ENCODE results near the gene UBXN2A.

Gene UBXN2A

DNA sequence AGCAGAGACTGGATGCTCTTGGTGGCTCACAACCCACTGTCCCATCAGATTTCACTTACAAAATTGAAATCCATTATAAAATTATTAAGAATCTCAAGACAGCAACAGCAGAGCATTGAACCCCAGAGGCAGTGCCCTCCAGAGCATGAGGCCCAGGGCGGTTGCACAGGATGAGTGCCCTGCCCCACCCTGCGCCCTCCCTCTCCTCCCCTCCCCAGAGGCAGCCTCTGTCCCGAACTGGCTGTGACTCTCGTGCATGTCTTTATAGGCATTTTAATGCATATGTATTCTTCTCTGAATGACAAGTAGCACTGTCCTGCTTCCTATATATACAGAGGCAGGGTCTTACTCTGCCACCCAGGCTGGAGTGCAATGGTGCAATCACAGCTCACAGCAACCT, 80.0 kb downstream of the UBXN2A start:
- POLR2A ChIA-PET: no interaction called here
- H3K36me3 ChIP-seq (ENCODE audit: control insufficient read depth in 2 of 2, insufficient read depth in 1 of 2, low read length in 2 of 2): peaks cover 0 to 24% of the 10 kb centered on the region in 2 experiments; a peak in 1 of 3 replicates
- CTCF ChIA-PET: interaction anchor here (0.6 kb wide), 1 partner anchor 10 kb away, joined by 5 read pairs; no protein-coding TSS in a partner anchor
- H3K4me3 ChIP-seq (ENCODE audit: low read depth, low read length): no peak overlapping the region
- H3K27ac ChIP-seq (ENCODE audit: extremely low read depth, low read depth, low read length): no peak overlapping the region
- no peak for TF ChIP-seq ZNF24 (tag by site-specific recombination; IDR thresholded peaks at IDR 0.05)
- TF ChIP-seq, protein P1, sequence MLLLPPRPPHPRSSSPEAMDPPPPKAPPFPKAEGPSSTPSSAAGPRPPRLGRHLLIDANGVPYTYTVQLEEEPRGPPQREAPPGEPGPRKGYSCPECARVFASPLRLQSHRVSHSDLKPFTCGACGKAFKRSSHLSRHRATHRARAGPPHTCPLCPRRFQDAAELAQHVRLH (tag by site-specific recombination; IDR thresholded peaks at IDR 0.05): no peak
- no peak for TF ChIP-seq MZF1 (tag by site-specific recombination; IDR thresholded peaks at IDR 0.05; ENCODE audit: borderline replicate concordance)
- TF ChIP-seq GFI1B (tag by site-specific recombination; IDR thresholded peaks at IDR 0.05): no peak
- TF ChIP-seq KLF8 (tag by site-specific recombination; IDR thresholded peaks at IDR 0.05): no peak
- TF ChIP-seq ZNF558 (tag by site-specific recombination; IDR thresholded peaks at IDR 0.05): no peak
- no peak for TF ChIP-seq ZNF16 (tag by site-specific recombination; IDR thresholded peaks at IDR 0.05; ENCODE audit: low read depth)
- TF ChIP-seq ZNF132 (tag by site-specific recombination; IDR thresholded peaks at IDR 0.05; ENCODE audit: borderline replicate concordance): no peak
- no peak for TF ChIP-seq ZNF529 (tag by site-specific recombination; IDR thresholded peaks at IDR 0.05; ENCODE audit: insufficient replicate concordance)
- no peak for TF ChIP-seq KLF17 (tag by site-specific recombination; IDR thresholded peaks at IDR 0.05)
- TF ChIP-seq ZBTB48 (tag by site-specific recombination; IDR thresholded peaks at IDR 0.05): no peak
- TF ChIP-seq, protein P2, sequence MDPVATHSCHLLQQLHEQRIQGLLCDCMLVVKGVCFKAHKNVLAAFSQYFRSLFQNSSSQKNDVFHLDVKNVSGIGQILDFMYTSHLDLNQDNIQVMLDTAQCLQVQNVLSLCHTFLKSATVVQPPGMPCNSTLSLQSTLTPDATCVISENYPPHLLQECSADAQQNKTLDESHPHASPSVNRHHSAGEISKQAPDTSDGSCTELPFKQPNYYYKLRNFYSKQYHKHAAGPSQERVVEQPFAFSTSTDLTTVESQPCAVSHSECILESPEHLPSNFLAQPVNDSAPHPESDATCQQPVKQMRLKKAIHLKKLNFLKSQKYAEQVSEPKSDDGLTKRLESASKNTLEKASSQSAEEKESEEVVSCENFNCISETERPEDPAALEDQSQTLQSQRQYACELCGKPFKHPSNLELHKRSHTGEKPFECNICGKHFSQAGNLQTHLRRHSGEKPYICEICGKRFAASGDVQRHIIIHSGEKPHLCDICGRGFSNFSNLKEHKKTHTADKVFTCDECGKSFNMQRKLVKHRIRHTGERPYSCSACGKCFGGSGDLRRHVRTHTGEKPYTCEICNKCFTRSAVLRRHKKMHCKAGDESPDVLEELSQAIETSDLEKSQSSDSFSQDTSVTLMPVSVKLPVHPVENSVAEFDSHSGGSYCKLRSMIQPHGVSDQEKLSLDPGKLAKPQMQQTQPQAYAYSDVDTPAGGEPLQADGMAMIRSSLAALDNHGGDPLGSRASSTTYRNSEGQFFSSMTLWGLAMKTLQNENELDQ (tag by site-specific recombination; IDR thresholded peaks at IDR 0.05; ENCODE audit: low read depth): no peak
- TF ChIP-seq ZNF600 (tag by site-specific recombination; IDR thresholded peaks at IDR 0.05): no peak
- no peak for TF ChIP-seq SP2 (tag by site-specific recombination; IDR thresholded peaks at IDR 0.05)
- H3K4me1 ChIP-seq (ENCODE audit: control insufficient read depth, insufficient read depth, low read length): no peaks in the 10 kb centered on the region
- no peaks in the 10 kb centered on the region for H3K9me3 ChIP-seq (ENCODE audit: control insufficient read depth, insufficient read depth, low read depth, low read length)

DNA sequence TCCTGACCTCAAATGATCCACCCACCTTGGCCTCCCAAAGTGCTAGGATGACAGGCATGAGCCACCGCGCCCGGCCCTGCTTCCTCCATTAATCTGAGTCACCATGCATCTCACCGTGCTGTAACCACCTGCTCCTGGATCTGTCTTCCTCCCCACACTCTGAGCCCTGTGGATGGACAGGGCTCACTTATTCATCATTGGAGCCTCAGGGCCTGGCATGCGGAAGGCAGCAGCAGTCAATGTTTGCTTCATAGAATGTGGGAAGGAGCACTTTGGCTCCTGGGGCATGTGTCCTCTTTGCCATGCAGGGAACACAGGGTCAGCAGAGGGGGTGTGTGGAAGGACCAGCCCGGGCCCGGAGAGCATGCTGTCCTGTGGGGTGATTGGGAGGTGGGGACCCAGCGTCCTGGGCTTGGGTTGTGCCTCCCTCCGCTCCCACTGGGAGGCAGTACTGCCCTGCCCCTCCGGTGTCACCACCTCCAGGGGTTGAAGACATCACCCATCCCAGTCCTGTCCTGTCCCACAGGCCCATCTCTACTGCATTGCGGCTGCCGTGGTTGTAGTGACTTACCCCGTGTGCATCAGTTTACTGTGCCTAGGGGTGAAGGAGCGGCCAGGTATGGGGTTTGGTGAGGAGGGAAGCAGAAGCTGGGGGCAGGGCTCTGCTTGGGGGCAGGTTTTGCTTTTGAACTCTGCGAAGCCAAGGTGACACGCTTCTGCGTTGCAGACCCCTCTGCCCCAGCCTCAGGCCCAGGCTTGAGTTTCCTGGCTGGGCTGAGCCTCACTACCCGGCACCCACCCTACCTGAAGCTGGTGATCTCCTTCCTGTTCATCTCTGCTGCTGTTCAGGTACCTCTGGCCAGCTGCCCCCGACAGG, 81.1 kb downstream of the UBXN2A start:
- H3K36me3 ChIP-seq (ENCODE audit: control insufficient read depth in 2 of 2, insufficient read depth in 1 of 2, low read length in 2 of 2): peaks cover 0 to 28% of the 10 kb centered on the region in 2 experiments; a peak in 2 of 3 replicates
- no peak overlapping the region for H3K4me3 ChIP-seq (ENCODE audit: low read depth, low read length)
- ChIA-PET POLR2A (interaction anchor here (0.5 to 1.6 kb wide), 2 partner anchors 26 to 355 kb away, joined by 5 to 7 read pairs; partner anchors contain the start of gene WDCP), CTCF (interaction anchor here (0.6 to 1.2 kb wide), 7 partner anchors 9 to 86 kb away, joined by 3 to 5 read pairs (median 3); partner anchors contain the start of genes SF3B6 and TP53I3)
- no peaks in the 10 kb centered on the region for H3K4me1 ChIP-seq (ENCODE audit: control insufficient read depth, insufficient read depth, low read length)
- no peaks in the 10 kb centered on the region for H3K9me3 ChIP-seq (ENCODE audit: control insufficient read depth, insufficient read depth, low read depth, low read length)
- TF ChIP-seq ZBTB17 (tag by site-specific recombination; IDR thresholded peaks at IDR 0.05): peak; percentile 41; the same call in 1 of the 2 replicates
- 0 out of 2 replicates have a peak, but pooled peaks have one; percentile 10 for TF ChIP-seq ZNF654 (tag by site-specific recombination; IDR thresholded peaks at IDR 0.05; ENCODE audit: low read depth)
- TF ChIP-seq SP2 (tag by site-specific recombination; IDR thresholded peaks at IDR 0.05): no peak
- no peak overlapping the region for H3K27ac ChIP-seq (ENCODE audit: extremely low read depth, low read depth, low read length)

All from HEK293 (cell line).